ENCODE results near the gene PRRX2. TPM values are rescaled to one million over a fixed set of nuclear protein-coding genes. Genes with fewer than 3 reads are reported as not detected.
A peak's percentile ranks its signal among the peaks of the same experiment; 100 is the strongest.

Gene PRRX2
- total and polyA plus RNA-seq, 9 of the 15 experiments (the other 6 are each of a cell fraction or from before 2014, with no cell fraction given): 0.21 TPM; not detected in 8

- no peaks in the 10 kb centered on the region for H4K20me1 ChIP-seq (replicated peaks; ENCODE audit: control insufficient read depth, insufficient read depth, low read length)
- 41% methylated on average over 6 of the region's 6 CpGs for whole genome bisulfite sequencing (ENCODE audit: insufficient coverage, low coverage, missing lambda C conversion rate)
- H3K4me1 ChIP-seq (replicated peaks in 1 of 2; ENCODE audit: control insufficient read depth in 2 of 2, insufficient read depth in 2 of 2, low read length in 2 of 2): peaks cover 23 to 30% of the 10 kb centered on the region in 2 experiments
- H3K79me2 ChIP-seq (ENCODE audit: control insufficient read depth, insufficient read depth, low read length): no peaks in the 10 kb centered on the region
- H3K36me3 ChIP-seq (ENCODE audit: control insufficient read depth, insufficient read depth, low read length): no peaks in the 10 kb centered on the region
- FAIRE-seq: no peak
- ATAC-seq: no peak
- no TSS peak for BruUV-seq (replicated peaks)
- no peak overlapping the region for H3K27ac ChIP-seq (ENCODE audit: extremely low read depth, low read depth, low read length)
- DNase-seq (ENCODE audit: extremely low read depth in 1 of 4, low spot score in 3 of 4): no peak
- POLR2A ChIA-PET: interaction anchor here (1.0 to 2.7 kb wide), 6 partner anchors 10 to 18 kb away, joined by 3 to 12 read pairs (median 6); no protein-coding TSS in a partner anchor
- no peak overlapping the region for H3K4me3 ChIP-seq
- H3K27me3 ChIP-seq (ENCODE audit: control insufficient read depth in 2 of 2, insufficient read depth in 2 of 2, low read length in 2 of 2): peaks cover 33 to 46% of the 10 kb centered on the region in 2 experiments
- in situ Hi-C loops (cut with MboI) (no loop called here), intact Hi-C loops (cut with micrococcal nuclease) (no loop called here)
- H3K4me2 ChIP-seq (ENCODE audit: insufficient read depth, low read length): no peak overlapping the region
- H2AFZ ChIP-seq (ENCODE audit: low read depth, low read length): no peak overlapping the region
- CTCF ChIA-PET (ENCODE audit: low intra/inter-chr PET ratio): no interaction called here
- H3K9ac ChIP-seq (ENCODE audit: insufficient read depth in 1 of 2, low read depth in 2 of 2, low read length in 2 of 2): peak overlapping the region in 1 of 2 experiments; percentile 15; a peak in 1 of 4 replicates
- no peak for TF ChIP-seq TAF9B (IDR thresholded peaks at IDR 0.05; ENCODE audit: partially characterized antibody)
- TF ChIP-seq HEY1 (CRISPR knock-in tag; IDR thresholded peaks at IDR 0.05; ENCODE audit: borderline replicate concordance): no peak
- TF ChIP-seq, protein P1, sequence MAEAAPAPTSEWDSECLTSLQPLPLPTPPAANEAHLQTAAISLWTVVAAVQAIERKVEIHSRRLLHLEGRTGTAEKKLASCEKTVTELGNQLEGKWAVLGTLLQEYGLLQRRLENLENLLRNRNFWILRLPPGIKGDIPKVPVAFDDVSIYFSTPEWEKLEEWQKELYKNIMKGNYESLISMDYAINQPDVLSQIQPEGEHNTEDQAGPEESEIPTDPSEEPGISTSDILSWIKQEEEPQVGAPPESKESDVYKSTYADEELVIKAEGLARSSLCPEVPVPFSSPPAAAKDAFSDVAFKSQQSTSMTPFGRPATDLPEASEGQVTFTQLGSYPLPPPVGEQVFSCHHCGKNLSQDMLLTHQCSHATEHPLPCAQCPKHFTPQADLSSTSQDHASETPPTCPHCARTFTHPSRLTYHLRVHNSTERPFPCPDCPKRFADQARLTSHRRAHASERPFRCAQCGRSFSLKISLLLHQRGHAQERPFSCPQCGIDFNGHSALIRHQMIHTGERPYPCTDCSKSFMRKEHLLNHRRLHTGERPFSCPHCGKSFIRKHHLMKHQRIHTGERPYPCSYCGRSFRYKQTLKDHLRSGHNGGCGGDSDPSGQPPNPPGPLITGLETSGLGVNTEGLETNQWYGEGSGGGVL (CRISPR knock-in tag; IDR thresholded peaks at IDR 0.05): no peak
- no peak for TF ChIP-seq NFYB (IDR thresholded peaks at IDR 0.05; ENCODE audit: extremely low read depth, insufficient read length)
- H3K9me3 ChIP-seq (replicated peaks; ENCODE audit: control insufficient read depth, insufficient read depth, low read depth, low read length): no peaks in the 10 kb centered on the region
- no peaks in the 10 kb centered on the region for H3K9me1 ChIP-seq (ENCODE audit: control insufficient read depth, insufficient read depth, low read length)
Measured at GRCh38 chr9:129756191-129756590, 90.7 kb downstream of the PRRX2 start.

Measured in K562 (cell line).